H9 (cell line): Measurements from ENCODE around the gene DCTN1. TPM values are rescaled to one million over a fixed set of nuclear protein-coding genes. Genes with fewer than 3 reads are reported as not detected.

ENCODE experiments used
- DNase-seq: peaks from one replicate; pipeline ENCODE4 v3.0.0-alpha.2; 2017
- H2AFZ ChIP-seq: one replicate; pipeline ENCODE4 v1.6.1; 2013; ENCODE audit warnings: mild to moderate bottlenecking, low read length, control low read depth, moderate library complexity
- H2AK5ac ChIP-seq: 2 replicates; pipeline ENCODE4 v1.6.1; 2013; ENCODE audit warnings: low read length, control low read depth, mixed read lengths; ENCODE audit not compliant: insufficient read length
- H2BK120ac ChIP-seq: one replicate; pipeline ENCODE4 v1.6.1; 2013; ENCODE audit warnings: low read depth, mild to moderate bottlenecking, low read length, control low read depth, inconsistent platforms; ENCODE audit not compliant: poor library complexity, severe bottlenecking
- H2BK12ac ChIP-seq: 2 replicates; pipeline ENCODE4 v1.6.1; 2013; ENCODE audit warnings: low read length, control low read depth, mixed read lengths, low read depth; ENCODE audit not compliant: insufficient read length
- H2BK15ac ChIP-seq: 2 replicates; pipeline ENCODE4 v1.6.1; 2013; ENCODE audit warnings: low read depth, low read length, control low read depth
- H2BK20ac ChIP-seq: one replicate; pipeline ENCODE4 v1.6.1; 2013; ENCODE audit warnings: low read depth, mild to moderate bottlenecking, low read length, control low read depth, inconsistent platforms; ENCODE audit not compliant: poor library complexity, severe bottlenecking
- H2BK5ac ChIP-seq: 2 replicates; pipeline ENCODE4 v1.6.1; 2013; ENCODE audit warnings: low read length, control low read depth, mixed read lengths; ENCODE audit not compliant: insufficient read length
- H3K14ac ChIP-seq: 2 replicates; pipeline ENCODE4 v1.6.1; 2013; ENCODE audit warnings: low read length, control low read depth; ENCODE audit not compliant: insufficient read depth
- H3K18ac ChIP-seq: 2 replicates; pipeline ENCODE4 v1.6.1; 2013; ENCODE audit warnings: low read depth, mild to moderate bottlenecking, mixed read lengths, low read length, control low read depth; ENCODE audit not compliant: insufficient read length
- H3K23ac ChIP-seq: 2 replicates; pipeline ENCODE4 v1.6.1; 2013; ENCODE audit warnings: low read length, control low read depth, mixed read lengths, low read depth; ENCODE audit not compliant: insufficient read length
- H3K23me2 ChIP-seq: 2 replicates; pipeline ENCODE4 v1.6.1; 2013; ENCODE audit warnings: low read depth, mild to moderate bottlenecking, mixed read lengths, low read length, control low read depth; ENCODE audit not compliant: insufficient read length, poor library complexity, severe bottlenecking
- H3K27ac ChIP-seq: 2 replicates; pipeline ENCODE4 v1.5.1; 2013; ENCODE audit warnings: low read length, control low read depth, mixed read lengths, low read depth; ENCODE audit not compliant: insufficient read length
- H3K27me3 ChIP-seq: 2 replicates; pipeline ENCODE4 v1.6.1; 2013; ENCODE audit warnings: low read length, control low read depth, inconsistent platforms; ENCODE audit not compliant: insufficient read depth
- H3K4ac ChIP-seq: 2 replicates; pipeline ENCODE4 v1.6.1; 2013; ENCODE audit warnings: low read depth, mild to moderate bottlenecking, control low read depth, inconsistent platforms, low read length, moderate library complexity
- H3K4me1 ChIP-seq: 2 replicates; pipeline ENCODE4 v1.6.1; 2013; ENCODE audit warnings: low read length, control low read depth, inconsistent platforms; ENCODE audit not compliant: insufficient read depth
- H3K4me2 ChIP-seq: 2 replicates; pipeline ENCODE4 v1.6.1; 2013; ENCODE audit warnings: low read length, control low read depth, mixed read lengths; ENCODE audit not compliant: insufficient read length, insufficient read depth
- H3K56ac ChIP-seq: 2 replicates; pipeline ENCODE4 v1.6.1; 2013; ENCODE audit warnings: low read depth, mild to moderate bottlenecking, mixed read lengths, low read length, control low read depth; ENCODE audit not compliant: insufficient read length
- H3K79me1 ChIP-seq: 2 replicates; pipeline ENCODE4 v1.6.1; 2013; ENCODE audit warnings: low read depth, mild to moderate bottlenecking, moderate library complexity, low read length, control low read depth, inconsistent platforms; ENCODE audit not compliant: insufficient read depth, poor library complexity, severe bottlenecking
- H3K79me2 ChIP-seq: 2 replicates; pipeline ENCODE4 v1.6.1; 2013; ENCODE audit warnings: low read length, control low read depth, inconsistent platforms; ENCODE audit not compliant: insufficient read depth
- H3K9ac ChIP-seq: 2 replicates; pipeline ENCODE4 v1.6.1; 2013; ENCODE audit warnings: low read length, control low read depth, mixed read lengths; ENCODE audit not compliant: insufficient read length; ENCODE audit errors: extremely low read depth
- H3K9me3 ChIP-seq: one replicate; pipeline ENCODE4 v1.6.1; 2013; ENCODE audit warnings: low read depth, low read length, inconsistent platforms; ENCODE audit not compliant: control insufficient read depth
- H3T11ph ChIP-seq: one replicate; pipeline ENCODE4 v1.6.1; 2013; ENCODE audit warnings: mild to moderate bottlenecking, low read length, control low read depth, inconsistent platforms
- H4K20me1 ChIP-seq: one replicate; pipeline ENCODE4 v1.6.1; 2013; ENCODE audit not compliant: control insufficient read depth, insufficient read length, insufficient read depth
- H4K5ac ChIP-seq: 2 replicates; pipeline ENCODE4 v1.6.1; 2013; ENCODE audit warnings: low read depth, mild to moderate bottlenecking, mixed read lengths, low read length, control low read depth; ENCODE audit not compliant: insufficient read length
- H4K8ac ChIP-seq: replicated peaks from 2 replicates; pipeline ENCODE4 v1.6.1; 2013; ENCODE audit warnings: low read length, control low read depth, mixed read lengths, low read depth; ENCODE audit not compliant: insufficient read length
- H4K91ac ChIP-seq: 2 replicates; pipeline ENCODE4 v1.6.1; 2013; ENCODE audit warnings: low read depth, mild to moderate bottlenecking, moderate library complexity, mixed read lengths, low read length, control low read depth; ENCODE audit not compliant: insufficient read length
- H3K27ac Mint-ChIP-seq, 3 experiments: 2 replicates in 2 of 3; 3 replicates in 1 of 3; pipeline ENCODE4 v1.8.0; 2020 to 2021; ENCODE audit warnings: mixed read lengths in 3 of 3, mild to moderate bottlenecking in 1 of 3, moderate library complexity in 1 of 3
- H3K27me3 Mint-ChIP-seq: 2 replicates; pipeline ENCODE4 v1.8.0; 2021; ENCODE audit warnings: low read depth, mild to moderate bottlenecking, moderate library complexity, mixed read lengths
- H3K36me3 Mint-ChIP-seq, 3 experiments: 2 replicates in 2 of 3; 3 replicates in 1 of 3; pipeline ENCODE4 v1.8.0; 2020 to 2021; ENCODE audit warnings: low read depth in 3 of 3, mixed read lengths in 3 of 3; ENCODE audit not compliant: insufficient read depth in 1 of 3
- H3K4me1 Mint-ChIP-seq, 2 experiments: 2 replicates each; pipeline ENCODE4 v1.8.0; 2020; ENCODE audit warnings: mixed read lengths in 2 of 2
- H3K4me3 Mint-ChIP-seq, 2 experiments: 2 replicates in 1 of 2; 3 replicates in 1 of 2; pipeline ENCODE4 v1.8.0; 2020 to 2021; ENCODE audit warnings: mild to moderate bottlenecking in 2 of 2, mixed read lengths in 2 of 2, moderate library complexity in 1 of 2
- H3K9me3 Mint-ChIP-seq, 2 experiments: 2 replicates in 1 of 2; 3 replicates in 1 of 2; pipeline ENCODE4 v1.8.0; 2020; ENCODE audit warnings: mild to moderate bottlenecking in 2 of 2, mixed read lengths in 2 of 2, moderate library complexity in 1 of 2
- WGBS: extraction: QIAGEN DNeasy Blood & Tissue Kit; methylation state at CpG from one replicate; pipeline ENCODE4 v1.1.7; 2013; ENCODE audit warnings: missing lambda C conversion rate, low lambda C conversion rate, mixed read lengths; ENCODE audit not compliant: insufficient read length; ENCODE audit errors: extremely low coverage; 5-methylcytosine and 5-hydroxymethylcytosine counted together
- total RNA-seq: library from RNA; stranded (reverse); gene quantifications from 2 replicates; pipeline ENCODE4 v1.2.1, GENCODE V29; 2021
- TF ChIP-seq, protein P1 (sequence below): fragments of 200-600 bp; sonication (generic); conservative IDR thresholded peaks from 3 replicates; pipeline ENCODE4 v1.8.0; 2021; ENCODE audit warnings: antibody characterized with exemption, mild to moderate bottlenecking

The DCTN1 gene
- total RNA-seq, 1 experiment from 2014 or later = 141 TPM

GRCh38 chr2:74424139-74424992 is 44.3 kb upstream of the DCTN1 start:
- peaks cover 11 to 14% of the 10 kb centered on the region in 2 experiments for H3K4me1 Mint-ChIP-seq
- Histone ChIP-seq H3K23ac (no peak overlapping the region), H3K56ac (no peak overlapping the region), H3K79me1 (no peaks in the 10 kb centered on the region), H2BK12ac (no peak overlapping the region), H2BK20ac (no peak overlapping the region), H3K9me3 (no peaks in the 10 kb centered on the region), H3T11ph (no peak overlapping the region), H3K4me2 (no peak overlapping the region), H4K5ac (no peak overlapping the region), H4K91ac (no peak overlapping the region), H3K4me1 (no peaks in the 10 kb centered on the region), H3K27me3 (no peaks in the 10 kb centered on the region), H3K79me2 (no peaks in the 10 kb centered on the region), H3K9ac (no peak overlapping the region), H3K18ac (no peak overlapping the region), H3K23me2 (peaks cover 9% of the 10 kb centered on the region), H3K27ac (no peak overlapping the region), H3K4ac (no peak overlapping the region), H2BK15ac (no peak overlapping the region), H3K14ac (no peak overlapping the region), H2BK120ac (no peak overlapping the region), H2AK5ac (no peak overlapping the region), H4K20me1 (no peaks in the 10 kb centered on the region), H4K8ac (no peak overlapping the region), H2BK5ac (no peak overlapping the region), H2AFZ (no peak overlapping the region)
- WGBS = no CpG with 5 or more reads among the region's 5 CpGs
- peaks cover 24 to 55% (median 51%) of the 10 kb centered on the region in 3 experiments for H3K36me3 Mint-ChIP-seq
- peak overlapping the region in 2 of 3 experiments; percentile 43 to 55; a peak in 2 of 7 replicates for H3K27ac Mint-ChIP-seq
- H3K9me3 Mint-ChIP-seq = no peaks in the 10 kb centered on the region; a peak in 1 of 5 replicates
- H3K27me3 Mint-ChIP-seq = peaks cover 25% of the 10 kb centered on the region
- TF ChIP-seq, protein P1, sequence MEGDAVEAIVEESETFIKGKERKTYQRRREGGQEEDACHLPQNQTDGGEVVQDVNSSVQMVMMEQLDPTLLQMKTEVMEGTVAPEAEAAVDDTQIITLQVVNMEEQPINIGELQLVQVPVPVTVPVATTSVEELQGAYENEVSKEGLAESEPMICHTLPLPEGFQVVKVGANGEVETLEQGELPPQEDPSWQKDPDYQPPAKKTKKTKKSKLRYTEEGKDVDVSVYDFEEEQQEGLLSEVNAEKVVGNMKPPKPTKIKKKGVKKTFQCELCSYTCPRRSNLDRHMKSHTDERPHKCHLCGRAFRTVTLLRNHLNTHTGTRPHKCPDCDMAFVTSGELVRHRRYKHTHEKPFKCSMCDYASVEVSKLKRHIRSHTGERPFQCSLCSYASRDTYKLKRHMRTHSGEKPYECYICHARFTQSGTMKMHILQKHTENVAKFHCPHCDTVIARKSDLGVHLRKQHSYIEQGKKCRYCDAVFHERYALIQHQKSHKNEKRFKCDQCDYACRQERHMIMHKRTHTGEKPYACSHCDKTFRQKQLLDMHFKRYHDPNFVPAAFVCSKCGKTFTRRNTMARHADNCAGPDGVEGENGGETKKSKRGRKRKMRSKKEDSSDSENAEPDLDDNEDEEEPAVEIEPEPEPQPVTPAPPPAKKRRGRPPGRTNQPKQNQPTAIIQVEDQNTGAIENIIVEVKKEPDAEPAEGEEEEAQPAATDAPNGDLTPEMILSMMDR = no peak
- H3K4me3 Mint-ChIP-seq = 0 out of 5 replicates have a peak overlapping the region, but pooled peaks of 1 of the 2 experiments have one; percentile 5
- no peak for DNase-seq
